HG03354 (cell line): ENCODE measurements around the gene LGALS3BP.

Source experiments
- ATAC-seq: cut with Tn5 transposase; IDR thresholded peaks from one replicate; pipeline ENCODE4 v1.9.1; 2021; ENCODE audit warnings: mild to moderate bottlenecking; ENCODE audit not compliant: unreplicated experiment, poor library complexity, severe bottlenecking

The LGALS3BP gene

GRCh38 chr17:78990349-78991016 is 10.8 kb upstream of the LGALS3BP start:
- no peak for ATAC-seq

GRCh38 chr17:78988152-78988551 is 8.4 kb upstream of the LGALS3BP start:
- no peak for ATAC-seq

GRCh38 chr17:78986649-78987328 is 7.1 kb upstream of the LGALS3BP start:
- no peak for ATAC-seq

- no peak for ATAC-seq
Observed at GRCh38 chr17:78986048-78986648, 6.4 kb upstream of the LGALS3BP start.

- ATAC-seq, result no peak
Observed at GRCh38 chr17:78985395-78985794, 5.7 kb upstream of the LGALS3BP start.

GRCh38 chr17:78981010-78981888 is 1.5 kb upstream of the LGALS3BP start:
- no peak for ATAC-seq

- no peak for ATAC-seq
Observed at GRCh38 chr17:78980624-78980972, 875 bp upstream of the LGALS3BP start.

GRCh38 chr17:78977997-78978973 is 1.4 kb downstream of the LGALS3BP start:
- ATAC-seq, result no peak

GRCh38 chr17:78977681-78977943 is 2.1 kb downstream of the LGALS3BP start:
- no peak for ATAC-seq

GRCh38 chr17:78976907-78977680 is 2.6 kb downstream of the LGALS3BP start:
- ATAC-seq, result no peak

- no peak for ATAC-seq
Observed at GRCh38 chr17:78974635-78975591, 4.8 kb downstream of the LGALS3BP start.

GRCh38 chr17:78973792-78974520 is 5.8 kb downstream of the LGALS3BP start:
- no peak for ATAC-seq

GRCh38 chr17:78973196-78973595 is 6.5 kb downstream of the LGALS3BP start:
- ATAC-seq, result no peak

GRCh38 chr17:78972507-78973105 is 7.1 kb downstream of the LGALS3BP start:
- no peak for ATAC-seq

GRCh38 chr17:78971756-78972506 is 7.8 kb downstream of the LGALS3BP start:
- no peak for ATAC-seq
